ENCODE measurements around the gene SP140.
A peak's percentile ranks its signal among the peaks of the same experiment; 100 is the strongest.
"Not testable (repeated sequence)": the region's sequence is repeated elsewhere in the genome, so short reads cannot be mapped to it uniquely, and the experiment has no call there.

SP140 gene

GRCh38 chr2:230225486-230225885 is at the start of gene SP140:
Gene SP140, plus strand, starts transcription at chr2:230225736. Its CDS starts 109 bp downstream, at chr2:230225845.
- peak; percentile 77 for DNase-seq

- DNase-seq = no peak
Observed at GRCh38 chr2:230176996-230177395, 48.5 kb upstream of the SP140 start.

GRCh38 chr2:230178546-230179485 is 46.7 kb upstream of the SP140 start:
- no peak for DNase-seq

DNA sequence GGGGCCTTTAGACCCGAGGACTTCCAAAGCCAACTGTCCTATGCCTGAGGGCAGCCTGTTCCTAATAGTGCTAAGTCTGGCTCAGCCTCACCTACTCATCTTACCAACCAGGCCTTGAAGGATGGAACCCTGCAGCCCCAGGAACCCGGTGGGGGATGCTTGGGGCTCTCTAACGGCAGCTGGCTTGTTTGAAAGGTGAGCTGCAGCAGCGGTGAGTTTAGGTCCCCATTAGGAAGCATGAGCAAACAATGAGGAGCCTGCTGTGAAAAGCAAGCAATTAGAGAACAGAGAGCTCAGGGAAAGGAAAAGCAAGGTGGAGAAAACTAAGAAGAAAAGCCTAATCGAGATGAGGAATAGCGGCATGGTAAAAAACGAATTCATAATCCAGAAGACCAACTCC is 45.6 kb upstream of the SP140 start:
- no peak for DNase-seq

- no peak for DNase-seq
Observed at GRCh38 chr2:230181195-230181594, 44.3 kb upstream of the SP140 start.

DNA sequence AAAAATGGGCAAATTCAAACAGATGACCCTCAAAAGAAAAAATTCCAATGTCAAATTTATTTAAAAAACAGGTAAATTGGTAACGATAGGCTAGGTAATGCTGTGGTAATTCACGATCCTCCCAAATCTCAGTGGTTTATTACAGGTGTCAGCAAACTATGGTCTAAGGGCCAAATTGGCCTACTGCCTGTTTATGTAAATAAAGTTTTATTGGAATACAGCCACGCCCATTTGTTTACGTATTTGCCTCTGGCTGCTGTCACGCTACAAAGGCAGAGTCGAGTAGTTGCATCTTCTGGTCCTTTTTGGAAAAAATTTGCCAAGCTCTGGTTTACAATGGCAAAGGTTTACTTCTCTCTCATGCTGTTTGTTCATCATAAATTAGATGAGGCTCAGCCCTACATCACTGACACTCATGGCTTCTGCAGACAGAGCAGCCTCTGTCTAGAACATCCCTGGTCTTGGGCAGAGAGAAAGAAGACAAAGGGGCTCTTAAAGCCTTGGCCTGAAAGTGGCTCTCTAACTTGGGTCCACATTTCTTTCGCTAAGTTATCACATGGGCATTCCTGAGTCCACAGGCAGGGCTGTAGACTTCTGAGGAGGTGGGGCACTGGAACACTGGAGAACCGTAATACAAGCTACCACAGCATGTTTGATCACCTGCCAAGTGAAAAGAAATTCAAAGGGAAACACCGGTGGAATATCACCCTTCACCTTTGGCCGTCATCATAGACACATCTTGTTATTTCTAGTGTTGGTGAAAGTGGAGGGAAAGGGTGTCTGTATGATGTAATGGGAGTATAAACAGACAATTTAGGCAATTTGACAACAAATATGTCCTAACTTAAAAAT is 40.6 kb upstream of the SP140 start:
- no peak for DNase-seq

DNA sequence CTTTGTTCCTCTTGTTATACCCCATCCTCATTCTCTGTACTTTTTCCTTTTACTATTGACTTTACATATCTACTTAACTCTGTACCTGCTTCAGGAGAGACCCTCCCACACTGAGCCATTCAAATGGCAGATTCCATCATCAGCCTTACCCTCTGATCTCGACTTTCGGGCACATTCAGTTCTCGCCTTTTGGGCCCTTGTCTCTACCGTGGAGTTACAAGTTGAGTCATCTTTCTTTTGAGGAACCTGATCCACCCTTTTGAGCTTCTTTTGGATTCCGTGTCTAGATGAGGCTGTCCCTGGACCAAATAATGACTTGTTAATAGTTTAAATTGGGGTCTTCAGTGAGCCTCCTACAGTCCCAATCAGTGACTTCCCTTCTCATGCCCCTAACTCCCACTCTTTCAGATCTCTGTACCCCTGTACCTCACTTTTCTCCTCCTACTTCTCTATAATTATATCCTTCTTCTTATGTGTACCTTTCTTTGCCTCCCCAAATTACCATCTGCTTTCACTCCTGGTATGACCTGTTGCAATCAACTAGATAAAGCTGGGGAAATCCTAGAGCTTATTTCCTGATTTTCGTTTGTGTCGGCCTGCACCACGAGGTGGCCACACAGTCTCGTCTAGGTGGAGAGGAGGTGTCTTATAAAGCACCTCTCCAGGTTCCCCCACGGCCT is 23.0 kb upstream of the SP140 start:
- DNase-seq = peak; percentile 26

- peak; percentile 19 for DNase-seq
Observed at GRCh38 chr2:230203110-230203676, 22.3 kb upstream of the SP140 start.

- DNase-seq = no peak
Observed at GRCh38 chr2:230205034-230205433, 20.5 kb upstream of the SP140 start.

DNA sequence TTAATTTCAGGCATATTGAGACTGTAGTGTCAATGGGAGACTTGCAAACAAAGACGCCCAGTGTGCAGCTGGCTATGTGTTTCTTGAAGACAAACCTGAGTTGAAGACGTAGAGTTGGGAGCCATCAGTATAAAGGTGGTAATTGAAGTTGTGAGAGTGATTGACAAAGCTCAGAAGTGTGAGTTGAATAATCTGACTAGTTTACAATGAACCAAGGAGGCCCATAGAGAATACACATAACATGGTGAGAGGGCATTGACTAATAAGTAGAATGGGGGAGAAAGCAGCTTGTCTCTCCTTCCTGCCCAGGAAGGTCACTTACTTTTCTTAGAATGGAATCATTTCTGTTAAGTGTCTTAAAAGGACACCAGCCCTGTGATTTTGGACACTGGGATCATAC is 19.8 kb upstream of the SP140 start:
- no peak for DNase-seq

DNA sequence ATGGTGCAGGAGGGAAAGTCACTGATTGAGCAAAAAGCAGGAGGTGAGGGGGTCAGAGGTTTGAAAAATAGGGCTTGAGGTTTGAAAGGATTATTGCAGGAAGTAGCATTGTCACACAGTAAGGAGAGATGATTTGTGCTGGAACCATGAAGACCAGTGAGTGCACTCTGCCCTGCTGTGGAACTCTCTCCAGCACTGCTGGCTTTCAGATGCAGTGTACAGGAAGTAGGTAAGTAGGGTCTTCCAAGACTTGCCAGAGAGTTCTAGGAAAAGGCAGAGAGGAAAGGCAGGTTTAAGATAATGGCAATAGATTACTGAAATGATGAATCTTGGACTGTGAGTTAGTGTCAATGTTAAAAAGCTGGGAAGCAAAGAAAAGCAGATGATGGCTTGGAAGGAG is 17.0 kb upstream of the SP140 start:
- no peak for DNase-seq

GRCh38 chr2:230209422-230210051 is 16.0 kb upstream of the SP140 start:
- no peak for DNase-seq

DNA sequence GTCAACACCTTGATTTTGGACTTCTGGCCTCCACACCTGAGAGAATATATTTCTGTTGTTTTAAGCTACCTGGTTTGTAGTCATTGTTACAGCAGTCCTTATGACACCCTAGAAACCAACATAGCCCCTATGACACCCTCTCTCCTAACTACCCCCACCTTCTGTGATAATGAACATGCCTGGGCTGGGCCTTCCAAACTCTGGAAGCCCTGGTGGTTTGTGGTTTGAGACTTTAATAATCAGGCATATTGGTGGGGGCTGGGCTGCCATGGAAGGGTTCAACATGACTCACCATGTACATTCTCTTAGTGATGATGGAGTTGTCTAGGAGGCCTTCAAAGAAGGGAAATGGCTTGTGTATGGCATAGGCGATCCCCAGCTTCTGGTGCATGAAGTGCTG is 9.0 kb upstream of the SP140 start:
- DNase-seq = no peak

- DNase-seq = no peak
Observed at GRCh38 chr2:230217424-230217823, 8.1 kb upstream of the SP140 start.

DNA sequence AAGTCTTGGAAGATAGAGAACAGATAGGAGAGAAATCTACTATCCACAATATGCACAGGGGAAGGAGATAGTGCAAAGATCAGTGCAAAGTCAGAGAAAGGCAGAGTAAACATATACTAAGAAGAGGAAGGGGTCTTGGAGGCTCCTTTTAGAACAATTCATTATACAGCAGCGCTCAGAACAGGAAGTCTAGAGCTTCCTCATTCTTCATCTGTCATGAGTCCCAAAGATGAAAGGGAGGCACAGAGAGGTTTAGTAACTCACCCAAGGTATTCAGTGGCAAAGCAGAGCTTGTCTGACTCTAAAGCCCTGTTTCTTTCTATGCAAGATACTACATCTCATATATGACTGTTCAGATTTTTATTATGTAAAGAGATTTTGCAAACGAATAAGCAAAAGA is 7.1 kb upstream of the SP140 start:
- no peak for DNase-seq

- peak; percentile 60 for DNase-seq
Observed at GRCh38 chr2:230219419-230220331, 5.9 kb upstream of the SP140 start, which contains the start of gene SP110. Gene SP110, minus strand, starts transcription at chr2:230219984. Its CDS starts 3,057 bp downstream, at chr2:230216927.

GRCh38 chr2:230220347-230220969 is 5.1 kb upstream of the SP140 start:
- DNase-seq = no peak

DNA sequence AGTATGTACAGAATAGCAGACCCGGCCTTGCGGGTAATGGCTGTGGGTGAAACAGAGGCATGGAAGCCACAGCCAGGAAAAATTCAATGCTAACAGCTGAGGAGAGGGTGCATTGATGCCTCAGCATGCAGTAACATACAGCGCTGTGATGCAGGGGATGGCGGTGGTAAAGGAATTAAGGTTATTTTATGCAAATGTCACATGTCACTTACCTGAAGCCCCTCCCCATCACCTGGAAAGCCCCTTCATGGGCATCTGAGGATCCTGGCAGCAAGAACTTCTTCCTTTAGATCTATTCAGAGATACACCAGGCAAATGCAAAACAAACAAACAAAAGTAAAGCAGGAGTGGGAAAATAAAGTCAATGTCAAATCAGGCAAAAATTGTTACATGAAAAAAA is 4.0 kb upstream of the SP140 start:
- DNase-seq = no peak

- not testable (repeated sequence) for DNase-seq
Observed at GRCh38 chr2:230222829-230223228, 2.7 kb upstream of the SP140 start.

- DNase-seq = no peak
Observed at GRCh38 chr2:230224458-230224857, 1.1 kb upstream of the SP140 start.
